Measurements from ENCODE around the gene CTNNA3. TPM values are rescaled to one million over a fixed set of nuclear protein-coding genes. Genes with fewer than 3 reads are reported as not detected.

CTNNA3 gene
- total RNA-seq, 6 experiments from 2014 or later: 0.19 to 3.6 (median 1.2) TPM

- WGBS (ENCODE audit: insufficient coverage, low coverage, low lambda C conversion rate, missing lambda C conversion rate): 40% methylated on average over 2 of the region's 2 CpGs
- Histone ChIP-seq H3K36me3 (no peaks in the 10 kb centered on the region), H3K4me3 (no peak overlapping the region), H3K9me3 (no peaks in the 10 kb centered on the region), H3K27me3 (no peaks in the 10 kb centered on the region), H3K27ac (no peak overlapping the region), H3K4me1 (no peaks in the 10 kb centered on the region)
- DNase-seq (no peak), ATAC-seq (no peak)
- TF ChIP-seq CTCF (IDR thresholded peaks at IDR 0.05): no peak
- TF ChIP-seq POLR2A (IDR thresholded peaks at IDR 0.05): no peak
- intact Hi-C loops (cut with DNase I): no loop called here
Observed at GRCh38 chr10:67004690-67005089, 691.3 kb downstream of the CTNNA3 start.

- no peaks in the 10 kb centered on the region for H3K36me3 ChIP-seq
- DNase-seq (no peak), ATAC-seq (no peak)
- intact Hi-C loops (cut with DNase I): no loop called here
- TF ChIP-seq CTCF (IDR thresholded peaks at IDR 0.05) (no peak), POLR2A (IDR thresholded peaks at IDR 0.05) (no peak)
- no peak overlapping the region for H3K4me3 ChIP-seq
- no peaks in the 10 kb centered on the region for H3K27me3 ChIP-seq
- WGBS (ENCODE audit: insufficient coverage, low coverage, low lambda C conversion rate, missing lambda C conversion rate): 97% methylated on average over 3 of the region's 3 CpGs
- no peaks in the 10 kb centered on the region for H3K4me1 ChIP-seq
- no peaks in the 10 kb centered on the region for H3K9me3 ChIP-seq
- H3K27ac ChIP-seq: no peak overlapping the region
Observed at GRCh38 chr10:66999762-67000545, 696.0 kb downstream of the CTNNA3 start.

GRCh38 chr10:66996996-66997395 is 699.0 kb downstream of the CTNNA3 start:
- DNase-seq (no peak), ATAC-seq (no peak)
- 71% methylated on average over 1 of the region's 1 CpG for WGBS (ENCODE audit: insufficient coverage, low coverage, low lambda C conversion rate, missing lambda C conversion rate)
- no peak for TF ChIP-seq POLR2A (IDR thresholded peaks at IDR 0.05)
- no peak for TF ChIP-seq CTCF (IDR thresholded peaks at IDR 0.05)
- Histone ChIP-seq H3K4me3 (no peak overlapping the region), H3K36me3 (no peaks in the 10 kb centered on the region), H3K27me3 (no peaks in the 10 kb centered on the region), H3K27ac (no peak overlapping the region), H3K4me1 (no peaks in the 10 kb centered on the region), H3K9me3 (no peaks in the 10 kb centered on the region)
- intact Hi-C loops (cut with DNase I): no loop called here

GRCh38 chr10:66990143-66990830 is 705.7 kb downstream of the CTNNA3 start:
- no peak for DNase-seq

More at GRCh38 chr10:66990143-66990830, 705.7 kb downstream of the CTNNA3 start:
- no peaks in the 10 kb centered on the region for H3K27me3 ChIP-seq
- TF ChIP-seq CTCF (IDR thresholded peaks at IDR 0.05) (no peak), POLR2A (IDR thresholded peaks at IDR 0.05) (no peak)
- H3K4me1 ChIP-seq: no peaks in the 10 kb centered on the region
- intact Hi-C loops (cut with DNase I): no loop called here
- peak in 1 of 4 donors; percentile 23 for ATAC-seq
- H3K9me3 ChIP-seq: no peaks in the 10 kb centered on the region
- H3K27ac ChIP-seq: no peak overlapping the region
- no peaks in the 10 kb centered on the region for H3K36me3 ChIP-seq
- H3K4me3 ChIP-seq: no peak overlapping the region
- WGBS (ENCODE audit: insufficient coverage, low coverage, low lambda C conversion rate, missing lambda C conversion rate): 69% methylated on average over 1 of the region's 1 CpG

Data from right lobe of liver (tissue), 6 donors.